Neural cell (in vitro differentiated cells): ENCODE measurements around the gene SREBF1. TPM values are rescaled to one million over a fixed set of nuclear protein-coding genes. Genes with fewer than 3 reads are reported as not detected.

Experiments
- H2AFZ ChIP-seq: fragments of 200-600, 300-800 bp; sonication (generic), shearing (Covaris generic); 2 replicates; pipeline ENCODE4 v1.6.0; 2014; ENCODE audit warnings: low read depth, mild to moderate bottlenecking, antibody characterized with exemption, low read length, moderate library complexity
- H3F3A ChIP-seq: fragments of 200-600 bp; shearing (Covaris generic); 2 replicates; pipeline ENCODE4 v1.6.1; 2016; ENCODE audit warnings: mild to moderate bottlenecking, moderate library complexity, mixed read lengths, antibody characterized with exemption, low read length; ENCODE audit not compliant: insufficient read depth, poor library complexity, severe bottlenecking
- H3K27ac ChIP-seq: fragments of 200-600, 300-800 bp; sonication (generic), shearing (Covaris generic); 2 replicates; pipeline ENCODE4 v1.5.1; 2014; ENCODE audit warnings: mild to moderate bottlenecking, low read length, moderate library complexity
- H3K27me3 ChIP-seq: fragments of 300-800, 200-600 bp; sonication (generic), shearing (Covaris generic); 2 replicates; pipeline ENCODE4 v1.6.0; 2014; ENCODE audit warnings: mild to moderate bottlenecking, low read depth, low read length, moderate library complexity; ENCODE audit not compliant: insufficient read depth
- H3K36me3 ChIP-seq: fragments of 300-800, 200-600 bp; sonication (generic), shearing (Covaris generic); 2 replicates; pipeline ENCODE4 v1.5.1; 2014; ENCODE audit warnings: mild to moderate bottlenecking, antibody characterized with exemption, low read length, moderate library complexity; ENCODE audit not compliant: insufficient read depth
- H3K4me2 ChIP-seq: fragments of 300-800, 200-600 bp; sonication (generic), shearing (Covaris generic); 2 replicates; pipeline ENCODE4 v1.6.0; 2014; ENCODE audit warnings: mild to moderate bottlenecking, low read length
- H3K4me3 ChIP-seq: fragments of 300-800, 200-600 bp; sonication (generic), shearing (Covaris generic); 2 replicates; pipeline ENCODE4 v1.5.1; 2014; ENCODE audit warnings: mild to moderate bottlenecking, low read length, moderate library complexity
- H3K79me2 ChIP-seq: fragments of 200-600 bp; shearing (Covaris generic); replicated peaks from 2 replicates; pipeline ENCODE4 v1.6.0; 2014; ENCODE audit warnings: mild to moderate bottlenecking, low read length, moderate library complexity; ENCODE audit not compliant: insufficient read depth
- H3K9ac ChIP-seq: fragments of 300-800, 200-600 bp; sonication (generic), shearing (Covaris generic); 2 replicates; pipeline ENCODE4 v1.6.1; 2016; ENCODE audit warnings: mild to moderate bottlenecking, low read length, mixed read lengths
- H3K9me2 ChIP-seq: fragments of 200-600 bp; shearing (Covaris generic); 2 replicates; pipeline ENCODE4 v1.6.1; 2016; ENCODE audit warnings: mild to moderate bottlenecking, low read length, mixed read lengths; ENCODE audit not compliant: insufficient read depth
- H3K9me3 ChIP-seq: fragments of 200-600, 300-800 bp; sonication (generic), shearing (Covaris generic); 2 replicates; pipeline ENCODE4 v1.6.1; 2016; ENCODE audit warnings: mild to moderate bottlenecking, mixed run types, low read length, moderate library complexity, mixed read lengths
- H4K20me1 ChIP-seq: fragments of 200-600 bp; shearing (Covaris generic); 2 replicates; pipeline ENCODE4 v1.6.1; 2016; ENCODE audit warnings: mild to moderate bottlenecking, mixed run types; ENCODE audit not compliant: insufficient read depth
- EP300 ChIP-seq: fragments of 450-650 bp; conservative IDR thresholded peaks from 2 replicates; pipeline ENCODE4 v1.6.1; 2014; ENCODE audit warnings: antibody characterized with exemption, mild to moderate bottlenecking, moderate library complexity; ENCODE audit not compliant: poor library complexity, severe bottlenecking
- EZH2 ChIP-seq: fragments of 200-600, 300-800 bp; shearing (Covaris generic), sonication (generic); IDR thresholded peaks from 2 replicates; pipeline ENCODE4 v1.6.1; 2014; ENCODE audit warnings: antibody characterized with exemption, low read length, borderline replicate concordance, mild to moderate bottlenecking; ENCODE audit not compliant: insufficient read depth, poor library complexity, severe bottlenecking
- MXI1 ChIP-seq: fragments of 450-650 bp; conservative IDR thresholded peaks from 2 replicates; pipeline ENCODE4 v1.6.1; 2014; ENCODE audit warnings: antibody characterized with exemption, mild to moderate bottlenecking; ENCODE audit not compliant: poor library complexity, severe bottlenecking
- POLR2AphosphoS5 ChIP-seq: IDR thresholded peaks from 2 replicates; pipeline ENCODE4 v1.6.1; 2012
- RAD21 ChIP-seq: fragments of 450-650 bp; conservative IDR thresholded peaks from 2 replicates; pipeline ENCODE4 v1.6.1; 2014; ENCODE audit warnings: antibody characterized with exemption, mild to moderate bottlenecking, moderate library complexity
- SMC3 ChIP-seq: fragments of 450-650 bp; conservative IDR thresholded peaks from 2 replicates; pipeline ENCODE4 v1.6.1; 2014; ENCODE audit warnings: antibody characterized with exemption, mild to moderate bottlenecking, moderate library complexity; ENCODE audit not compliant: poor library complexity
- TAF1 ChIP-seq: IDR thresholded peaks from 2 replicates; pipeline ENCODE4 v1.6.1; 2012; ENCODE audit warnings: low read depth
- polyA plus RNA-seq: library from polyadenylated mRNA; depleted of rRNA; stranded (reverse); fragments of >200 nt; gene quantifications from 2 replicates; pipeline ENCODE4 v1.2.3, GENCODE V29; 2014
- TF ChIP-seq, protein P1 (sequence below): IDR thresholded peaks from 2 replicates; pipeline ENCODE4 v1.6.1; 2012; ENCODE audit warnings: borderline replicate concordance
- TF ChIP-seq, protein P2 (sequence below): fragments of 450-650 bp; IDR thresholded peaks from 2 replicates; pipeline ENCODE4 v1.5.1; 2014; ENCODE audit warnings: antibody characterized with exemption, mild to moderate bottlenecking, moderate library complexity; ENCODE audit not compliant: poor library complexity, severe bottlenecking

SREBF1 gene
- polyA plus RNA-seq, 1 donor from 2014 or later: 22.5 TPM

DNA sequence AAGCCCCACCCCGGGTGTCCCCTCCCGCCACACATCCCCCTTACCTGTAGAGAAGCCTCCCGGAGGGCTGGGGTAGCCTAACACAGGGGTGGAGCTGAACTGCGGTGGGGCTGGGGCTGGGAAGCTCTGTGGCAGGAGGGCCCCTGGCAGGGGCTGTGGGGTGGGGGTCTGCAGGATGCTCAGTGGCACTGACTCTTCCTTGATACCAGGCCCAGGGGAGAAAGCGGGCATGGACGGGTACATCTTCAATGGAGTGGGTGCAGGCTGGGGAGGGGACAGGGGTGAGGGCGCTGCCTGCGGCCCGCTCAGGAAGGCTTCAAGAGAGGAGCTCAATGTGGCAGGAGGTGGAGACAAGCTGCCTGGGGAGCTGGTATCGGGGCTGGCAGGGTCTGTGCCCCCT is 16.7 kb downstream of the SREBF1 start:
- Histone ChIP-seq H3K9me3 (no peaks in the 10 kb centered on the region), H3F3A (no peaks in the 10 kb centered on the region), H3K27me3 (no peaks in the 10 kb centered on the region), H3K9me2 (no peaks in the 10 kb centered on the region), H3K9ac (no peak overlapping the region), H2AFZ (no peak overlapping the region), H3K27ac (no peak overlapping the region), H3K79me2 (peaks cover 15% of the 10 kb centered on the region), H3K4me2 (no peak overlapping the region), H3K4me3 (no peak overlapping the region), H3K36me3 (no peaks in the 10 kb centered on the region), H4K20me1 (no peaks in the 10 kb centered on the region)
- TF ChIP-seq RAD21: no peak
- TF ChIP-seq EP300: no peak
- no peak for TF ChIP-seq POLR2AphosphoS5
- no peak for TF ChIP-seq MXI1
- no peak for TF ChIP-seq TAF1
- TF ChIP-seq SMC3: no peak
- TF ChIP-seq, protein P1, sequence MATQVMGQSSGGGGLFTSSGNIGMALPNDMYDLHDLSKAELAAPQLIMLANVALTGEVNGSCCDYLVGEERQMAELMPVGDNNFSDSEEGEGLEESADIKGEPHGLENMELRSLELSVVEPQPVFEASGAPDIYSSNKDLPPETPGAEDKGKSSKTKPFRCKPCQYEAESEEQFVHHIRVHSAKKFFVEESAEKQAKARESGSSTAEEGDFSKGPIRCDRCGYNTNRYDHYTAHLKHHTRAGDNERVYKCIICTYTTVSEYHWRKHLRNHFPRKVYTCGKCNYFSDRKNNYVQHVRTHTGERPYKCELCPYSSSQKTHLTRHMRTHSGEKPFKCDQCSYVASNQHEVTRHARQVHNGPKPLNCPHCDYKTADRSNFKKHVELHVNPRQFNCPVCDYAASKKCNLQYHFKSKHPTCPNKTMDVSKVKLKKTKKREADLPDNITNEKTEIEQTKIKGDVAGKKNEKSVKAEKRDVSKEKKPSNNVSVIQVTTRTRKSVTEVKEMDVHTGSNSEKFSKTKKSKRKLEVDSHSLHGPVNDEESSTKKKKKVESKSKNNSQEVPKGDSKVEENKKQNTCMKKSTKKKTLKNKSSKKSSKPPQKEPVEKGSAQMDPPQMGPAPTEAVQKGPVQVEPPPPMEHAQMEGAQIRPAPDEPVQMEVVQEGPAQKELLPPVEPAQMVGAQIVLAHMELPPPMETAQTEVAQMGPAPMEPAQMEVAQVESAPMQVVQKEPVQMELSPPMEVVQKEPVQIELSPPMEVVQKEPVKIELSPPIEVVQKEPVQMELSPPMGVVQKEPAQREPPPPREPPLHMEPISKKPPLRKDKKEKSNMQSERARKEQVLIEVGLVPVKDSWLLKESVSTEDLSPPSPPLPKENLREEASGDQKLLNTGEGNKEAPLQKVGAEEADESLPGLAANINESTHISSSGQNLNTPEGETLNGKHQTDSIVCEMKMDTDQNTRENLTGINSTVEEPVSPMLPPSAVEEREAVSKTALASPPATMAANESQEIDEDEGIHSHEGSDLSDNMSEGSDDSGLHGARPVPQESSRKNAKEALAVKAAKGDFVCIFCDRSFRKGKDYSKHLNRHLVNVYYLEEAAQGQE: no peak
- TF ChIP-seq EZH2: no peak
- TF ChIP-seq, protein P2, sequence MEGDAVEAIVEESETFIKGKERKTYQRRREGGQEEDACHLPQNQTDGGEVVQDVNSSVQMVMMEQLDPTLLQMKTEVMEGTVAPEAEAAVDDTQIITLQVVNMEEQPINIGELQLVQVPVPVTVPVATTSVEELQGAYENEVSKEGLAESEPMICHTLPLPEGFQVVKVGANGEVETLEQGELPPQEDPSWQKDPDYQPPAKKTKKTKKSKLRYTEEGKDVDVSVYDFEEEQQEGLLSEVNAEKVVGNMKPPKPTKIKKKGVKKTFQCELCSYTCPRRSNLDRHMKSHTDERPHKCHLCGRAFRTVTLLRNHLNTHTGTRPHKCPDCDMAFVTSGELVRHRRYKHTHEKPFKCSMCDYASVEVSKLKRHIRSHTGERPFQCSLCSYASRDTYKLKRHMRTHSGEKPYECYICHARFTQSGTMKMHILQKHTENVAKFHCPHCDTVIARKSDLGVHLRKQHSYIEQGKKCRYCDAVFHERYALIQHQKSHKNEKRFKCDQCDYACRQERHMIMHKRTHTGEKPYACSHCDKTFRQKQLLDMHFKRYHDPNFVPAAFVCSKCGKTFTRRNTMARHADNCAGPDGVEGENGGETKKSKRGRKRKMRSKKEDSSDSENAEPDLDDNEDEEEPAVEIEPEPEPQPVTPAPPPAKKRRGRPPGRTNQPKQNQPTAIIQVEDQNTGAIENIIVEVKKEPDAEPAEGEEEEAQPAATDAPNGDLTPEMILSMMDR: no peak

DNA sequence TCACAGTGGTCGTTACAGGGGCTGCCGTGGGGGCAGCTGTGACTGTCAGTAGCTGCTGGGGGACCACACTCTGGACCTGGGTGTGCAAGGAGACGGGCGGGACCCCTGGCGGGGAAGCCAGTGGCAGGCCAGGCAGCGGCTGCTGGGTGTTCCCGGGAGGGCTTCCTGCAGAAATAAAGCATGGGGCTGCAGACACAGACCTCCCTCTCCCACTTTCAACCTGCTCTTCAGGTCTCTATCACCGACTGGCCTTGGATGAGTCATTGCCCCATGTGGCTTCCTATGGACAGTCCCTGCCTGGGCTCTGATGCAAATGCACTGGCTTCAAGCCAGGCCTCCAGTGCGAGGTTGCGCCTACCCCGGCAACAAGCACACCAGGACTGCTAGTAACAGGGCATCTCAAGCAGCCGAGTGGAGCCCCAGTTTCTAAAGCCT is 17.2 kb downstream of the SREBF1 start:
- Histone ChIP-seq H3K4me2 (no peak overlapping the region), H3K9me2 (no peaks in the 10 kb centered on the region), H3K9ac (no peak overlapping the region), H3K9me3 (no peaks in the 10 kb centered on the region), H3K36me3 (no peaks in the 10 kb centered on the region), H3K4me3 (no peak overlapping the region), H4K20me1 (no peaks in the 10 kb centered on the region), H3K27me3 (no peaks in the 10 kb centered on the region), H2AFZ (no peak overlapping the region), H3K79me2 (peaks cover 15% of the 10 kb centered on the region), H3K27ac (no peak overlapping the region), H3F3A (no peaks in the 10 kb centered on the region)
- TF ChIP-seq, protein P2: no peak
- no peak for TF ChIP-seq RAD21
- no peak for TF ChIP-seq POLR2AphosphoS5
- TF ChIP-seq, protein P1: no peak
- TF ChIP-seq SMC3: no peak
- no peak for TF ChIP-seq EZH2
- TF ChIP-seq EP300: no peak
- TF ChIP-seq TAF1: no peak
- no peak for TF ChIP-seq MXI1
